DOHH2 (cell line): ENCODE results near the gene BPIFB4.

Experiments used
- H3F3A ChIP-seq: fragments of 200-600 bp; sonication (generic), shearing (Covaris generic); 2 replicates; pipeline ENCODE4 v1.6.0; 2016; ENCODE audit warnings: antibody characterized with exemption, mild to moderate bottlenecking; ENCODE audit not compliant: control insufficient read depth, insufficient read depth
- H3K27ac ChIP-seq: fragments of 200-600 bp; sonication (generic); 2 replicates; pipeline ENCODE4 v1.5.1; 2014; ENCODE audit warnings: low read depth, mild to moderate bottlenecking, low read length, moderate library complexity
- H3K27me3 ChIP-seq: fragments of 200-600 bp; sonication (generic); 2 replicates; pipeline ENCODE4 v1.6.1; 2014; ENCODE audit warnings: mild to moderate bottlenecking, low read length, mixed read lengths; ENCODE audit not compliant: control insufficient read depth
- H3K36me3 ChIP-seq: fragments of 200-600 bp; sonication (generic); 2 replicates; pipeline ENCODE4 v1.6.1; 2014; ENCODE audit warnings: mild to moderate bottlenecking, low read length, moderate library complexity, mixed read lengths; ENCODE audit not compliant: control insufficient read depth
- H3K4me1 ChIP-seq: fragments of 200-600 bp; sonication (generic); 2 replicates; pipeline ENCODE4 v1.6.1; 2014; ENCODE audit warnings: mild to moderate bottlenecking, low read length, mixed read lengths; ENCODE audit not compliant: control insufficient read depth
- H3K4me2 ChIP-seq: fragments of 200-600 bp; sonication (generic); 2 replicates; pipeline ENCODE4 v1.6.0; 2014; ENCODE audit warnings: mild to moderate bottlenecking, low read length, moderate library complexity
- H3K4me3 ChIP-seq: fragments of 200-600 bp; sonication (generic); 2 replicates; pipeline ENCODE4 v1.5.1; 2014; ENCODE audit warnings: mild to moderate bottlenecking, low read length, mixed read lengths
- H3K79me2 ChIP-seq: fragments of 200-600 bp; sonication (generic); 2 replicates; pipeline ENCODE4 v1.6.1; 2014; ENCODE audit warnings: mild to moderate bottlenecking, low read length, mixed read lengths; ENCODE audit not compliant: control insufficient read depth
- H3K9me2 ChIP-seq: fragments of 200-600 bp; sonication (generic); replicated peaks from 2 replicates; pipeline ENCODE4 v1.6.1; 2014; ENCODE audit warnings: mild to moderate bottlenecking, low read length, mixed read lengths; ENCODE audit not compliant: control insufficient read depth
- H3K9me3 ChIP-seq: fragments of 200-600 bp; sonication (generic); 2 replicates; pipeline ENCODE4 v1.6.1; 2014; ENCODE audit warnings: antibody characterized with exemption, low read length, mixed read lengths; ENCODE audit not compliant: control insufficient read depth, insufficient read depth
- H4K20me1 ChIP-seq: fragments of 200-600 bp; sonication (generic); 2 replicates; pipeline ENCODE4 v1.6.0; 2014; ENCODE audit warnings: low read depth, mild to moderate bottlenecking, antibody characterized with exemption, low read length, moderate library complexity; ENCODE audit not compliant: control insufficient read depth, insufficient read depth
- EZH2phosphoT487 ChIP-seq: fragments of 200-600 bp; sonication (generic); IDR thresholded peaks from 2 replicates; pipeline ENCODE4 v1.6.1; 2017; ENCODE audit warnings: borderline replicate concordance, mild to moderate bottlenecking, antibody characterized with exemption, low read length, moderate library complexity, mixed read lengths
- TF ChIP-seq, protein P1 (sequence below): fragments of 200-600 bp; sonication (generic); IDR thresholded peaks from one replicate; pipeline ENCODE4 v1.5.1; 2014; ENCODE audit warnings: antibody characterized with exemption, mild to moderate bottlenecking, low read depth, low read length; ENCODE audit not compliant: poor library complexity, severe bottlenecking

BPIFB4 gene

GRCh38 chr20:33061658-33062028, 17.8 kb upstream of the BPIFB4 start:
- H4K20me1 ChIP-seq = no peaks in the 10 kb centered on the region
- H3K9me2 ChIP-seq = no peaks in the 10 kb centered on the region
- no peak overlapping the region for H3K27ac ChIP-seq
- H3K4me1 ChIP-seq = no peaks in the 10 kb centered on the region
- H3K9me3 ChIP-seq = no peaks in the 10 kb centered on the region
- H3K79me2 ChIP-seq = no peaks in the 10 kb centered on the region
- H3K36me3 ChIP-seq = no peaks in the 10 kb centered on the region
- H3K27me3 ChIP-seq = 0 out of 2 replicates have a peak, but pooled peaks cover 3% of the 10 kb centered on the region
- no peaks in the 10 kb centered on the region for H3F3A ChIP-seq
- H3K4me3 ChIP-seq = no peak overlapping the region
- no peak overlapping the region for H3K4me2 ChIP-seq
- TF ChIP-seq, protein P1, sequence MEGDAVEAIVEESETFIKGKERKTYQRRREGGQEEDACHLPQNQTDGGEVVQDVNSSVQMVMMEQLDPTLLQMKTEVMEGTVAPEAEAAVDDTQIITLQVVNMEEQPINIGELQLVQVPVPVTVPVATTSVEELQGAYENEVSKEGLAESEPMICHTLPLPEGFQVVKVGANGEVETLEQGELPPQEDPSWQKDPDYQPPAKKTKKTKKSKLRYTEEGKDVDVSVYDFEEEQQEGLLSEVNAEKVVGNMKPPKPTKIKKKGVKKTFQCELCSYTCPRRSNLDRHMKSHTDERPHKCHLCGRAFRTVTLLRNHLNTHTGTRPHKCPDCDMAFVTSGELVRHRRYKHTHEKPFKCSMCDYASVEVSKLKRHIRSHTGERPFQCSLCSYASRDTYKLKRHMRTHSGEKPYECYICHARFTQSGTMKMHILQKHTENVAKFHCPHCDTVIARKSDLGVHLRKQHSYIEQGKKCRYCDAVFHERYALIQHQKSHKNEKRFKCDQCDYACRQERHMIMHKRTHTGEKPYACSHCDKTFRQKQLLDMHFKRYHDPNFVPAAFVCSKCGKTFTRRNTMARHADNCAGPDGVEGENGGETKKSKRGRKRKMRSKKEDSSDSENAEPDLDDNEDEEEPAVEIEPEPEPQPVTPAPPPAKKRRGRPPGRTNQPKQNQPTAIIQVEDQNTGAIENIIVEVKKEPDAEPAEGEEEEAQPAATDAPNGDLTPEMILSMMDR = no peak
- no peak for TF ChIP-seq EZH2phosphoT487

DNA sequence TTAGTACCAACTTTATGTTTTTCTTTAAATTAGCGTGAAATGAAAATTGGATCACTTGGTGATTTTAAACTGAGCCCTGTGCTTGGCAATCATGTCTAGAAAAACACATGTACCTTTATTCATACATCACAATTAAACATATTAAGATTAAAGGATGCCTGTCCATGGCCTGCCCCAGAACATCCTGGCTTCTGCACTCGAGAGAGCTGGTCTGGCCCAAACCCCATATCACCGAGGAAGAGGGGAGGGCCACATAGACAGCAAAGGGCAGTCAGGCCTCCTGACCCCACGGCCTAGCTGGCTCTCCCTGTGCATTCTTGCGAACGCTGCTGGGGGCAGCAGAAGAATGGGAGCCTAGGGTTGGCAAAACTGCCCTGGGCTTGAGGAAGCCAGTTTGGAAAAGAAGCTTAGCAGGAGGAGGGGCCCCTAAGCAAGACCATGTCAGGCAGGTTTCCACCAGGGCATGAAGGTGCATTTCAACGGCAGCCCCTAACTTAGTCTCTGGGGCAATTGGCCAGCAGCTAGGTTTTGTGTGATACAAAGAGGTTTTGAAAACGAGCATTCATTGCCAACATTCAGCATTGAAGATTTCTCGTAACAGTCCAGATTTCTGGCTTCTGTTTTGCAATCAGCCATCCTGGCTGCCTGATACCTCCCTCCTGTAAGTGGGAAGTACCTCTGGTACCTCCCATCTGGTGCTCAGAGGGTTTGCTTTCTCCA, 17.2 kb upstream of the BPIFB4 start:
- Histone ChIP-seq H3K27me3 (0 out of 2 replicates have a peak, but pooled peaks cover 3% of the 10 kb centered on the region), H3K9me2 (no peaks in the 10 kb centered on the region), H3K9me3 (no peaks in the 10 kb centered on the region), H3K79me2 (no peaks in the 10 kb centered on the region), H3K4me3 (no peak overlapping the region), H3K36me3 (no peaks in the 10 kb centered on the region), H4K20me1 (no peaks in the 10 kb centered on the region), H3K4me2 (no peak overlapping the region), H3K27ac (no peak overlapping the region), H3F3A (no peaks in the 10 kb centered on the region), H3K4me1 (no peaks in the 10 kb centered on the region)
- TF ChIP-seq, protein P1 = no peak
- no peak for TF ChIP-seq EZH2phosphoT487

GRCh38 chr20:33062825-33063149, 16.7 kb upstream of the BPIFB4 start:
- no peaks in the 10 kb centered on the region for H3F3A ChIP-seq
- no peak overlapping the region for H3K4me3 ChIP-seq
- H3K4me1 ChIP-seq = no peaks in the 10 kb centered on the region
- no peaks in the 10 kb centered on the region for H3K79me2 ChIP-seq
- H3K9me3 ChIP-seq = no peaks in the 10 kb centered on the region
- H4K20me1 ChIP-seq = no peaks in the 10 kb centered on the region
- TF ChIP-seq, protein P1 = no peak
- no peak for TF ChIP-seq EZH2phosphoT487
- H3K4me2 ChIP-seq = no peak overlapping the region
- no peaks in the 10 kb centered on the region for H3K9me2 ChIP-seq
- no peaks in the 10 kb centered on the region for H3K36me3 ChIP-seq
- H3K27ac ChIP-seq = no peak overlapping the region
- H3K27me3 ChIP-seq = 0 out of 2 replicates have a peak, but pooled peaks cover 3% of the 10 kb centered on the region
